GM21367 (cell line): Measurements from ENCODE around the gene RAB11FIP3.

Source experiments
- ATAC-seq: cut with Tn5 transposase; IDR thresholded peaks from one replicate; pipeline ENCODE4 v1.9.1; 2021; ENCODE audit not compliant: unreplicated experiment

RAB11FIP3 gene

GRCh38 chr16:389352-389751, 36.1 kb upstream of the RAB11FIP3 start:
- no peak for ATAC-seq

- ATAC-seq: no peak
Measured at GRCh38 chr16:391885-392335, 33.5 kb upstream of the RAB11FIP3 start.

- ATAC-seq: no peak
Measured at GRCh38 chr16:392450-393030, 32.9 kb upstream of the RAB11FIP3 start.

GRCh38 chr16:396199-396598, 29.2 kb upstream of the RAB11FIP3 start:
- no peak for ATAC-seq

- no peak for ATAC-seq
Measured at GRCh38 chr16:396605-397004, 28.8 kb upstream of the RAB11FIP3 start.

- no peak for ATAC-seq
Measured at GRCh38 chr16:397135-397661, 28.3 kb upstream of the RAB11FIP3 start, which contains the start of gene NME4. TSS of gene NME4 (plus strand) at chr16:397199. CDS start at chr16:397223, 24 bp downstream.

GRCh38 chr16:397736-398332, 27.6 kb upstream of the RAB11FIP3 start:
- ATAC-seq: no peak

- ATAC-seq: no peak
Measured at GRCh38 chr16:398561-399339, 26.7 kb upstream of the RAB11FIP3 start.

GRCh38 chr16:399340-400019, 26.0 kb upstream of the RAB11FIP3 start:
- ATAC-seq: no peak

GRCh38 chr16:400061-400591, 25.3 kb upstream of the RAB11FIP3 start:
- ATAC-seq: no peak

- no peak for ATAC-seq
Measured at GRCh38 chr16:401468-402348, 23.7 kb upstream of the RAB11FIP3 start, which contains the start of gene DECR2. TSS of gene DECR2 (plus strand) at chr16:401885. CDS start at chr16:401964, 79 bp downstream.

GRCh38 chr16:404971-405486, 20.4 kb upstream of the RAB11FIP3 start:
- no peak for ATAC-seq

GRCh38 chr16:405548-406506, 19.6 kb upstream of the RAB11FIP3 start:
- ATAC-seq: no peak

GRCh38 chr16:407253-407652, 18.2 kb upstream of the RAB11FIP3 start:
- ATAC-seq: no peak

GRCh38 chr16:410516-411178, 14.8 kb upstream of the RAB11FIP3 start:
- no peak for ATAC-seq

GRCh38 chr16:411576-412265, 13.7 kb upstream of the RAB11FIP3 start:
- ATAC-seq: no peak

GRCh38 chr16:414395-415169, 10.9 kb upstream of the RAB11FIP3 start:
- no peak for ATAC-seq
